ENCODE data around the gene AATF. TPM values are rescaled to one million over a fixed set of nuclear protein-coding genes. Genes with fewer than 3 reads are reported as not detected.

AATF gene
- total and polyA plus RNA-seq, 10 donors, result 28.7 to 59.0 (median 35.2) TPM

DNA sequence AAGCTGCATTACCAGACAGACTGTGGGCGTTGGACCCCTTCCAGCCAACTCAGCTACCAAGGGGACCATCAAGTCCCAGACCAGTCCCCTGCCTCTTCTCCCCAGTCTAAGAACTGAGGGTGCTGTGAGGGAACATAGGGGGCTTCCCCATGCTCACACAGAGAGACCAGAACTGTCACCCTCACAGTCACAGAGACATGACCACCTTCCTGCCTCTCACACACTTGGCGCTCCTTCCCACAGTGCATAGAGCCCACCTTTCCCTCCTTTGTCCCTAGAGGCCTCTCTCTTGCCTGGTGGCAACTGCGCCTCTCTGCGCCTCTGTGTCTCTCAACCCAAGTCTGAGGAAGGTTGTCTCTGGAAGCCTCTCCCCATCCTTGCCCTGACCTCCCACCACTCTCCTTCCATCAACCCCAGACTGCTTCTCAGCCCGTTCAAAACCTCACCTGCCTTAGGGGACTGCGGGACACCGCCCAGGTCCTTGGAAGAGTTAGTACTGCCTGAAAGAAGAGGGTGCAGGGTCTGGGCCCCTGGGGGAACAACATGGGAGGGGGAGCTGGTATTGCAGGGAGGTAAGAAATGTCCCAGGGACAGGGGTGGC, 17.6 kb upstream of the AATF start:
- H3K4me3 ChIP-seq, result peak overlapping the region in 1 of 8 donors; percentile 57
- H3K4me1 ChIP-seq, result peaks cover 38 to 72% (median 61%) of the 10 kb centered on the region in 6 donors
- 41 to 60% (median 44%) methylated on average over 6 to 7 of the region's 7 CpGs for WGBS, 5 donors
- DNase-seq, result no peak
- no peaks in the 10 kb centered on the region for H3K36me3 ChIP-seq
- no peak overlapping the region for H3K27ac ChIP-seq
- intact Hi-C loops (cut with DNase I; ENCODE audit: low total_unique reads), result no loop called here
- no peaks in the 10 kb centered on the region for H3K9me3 ChIP-seq
- peaks cover 16 to 100% (median 89%) of the 10 kb centered on the region in 7 donors for H3K27me3 ChIP-seq (replicated peaks in 1 of 7)
- TF ChIP-seq, protein P1, sequence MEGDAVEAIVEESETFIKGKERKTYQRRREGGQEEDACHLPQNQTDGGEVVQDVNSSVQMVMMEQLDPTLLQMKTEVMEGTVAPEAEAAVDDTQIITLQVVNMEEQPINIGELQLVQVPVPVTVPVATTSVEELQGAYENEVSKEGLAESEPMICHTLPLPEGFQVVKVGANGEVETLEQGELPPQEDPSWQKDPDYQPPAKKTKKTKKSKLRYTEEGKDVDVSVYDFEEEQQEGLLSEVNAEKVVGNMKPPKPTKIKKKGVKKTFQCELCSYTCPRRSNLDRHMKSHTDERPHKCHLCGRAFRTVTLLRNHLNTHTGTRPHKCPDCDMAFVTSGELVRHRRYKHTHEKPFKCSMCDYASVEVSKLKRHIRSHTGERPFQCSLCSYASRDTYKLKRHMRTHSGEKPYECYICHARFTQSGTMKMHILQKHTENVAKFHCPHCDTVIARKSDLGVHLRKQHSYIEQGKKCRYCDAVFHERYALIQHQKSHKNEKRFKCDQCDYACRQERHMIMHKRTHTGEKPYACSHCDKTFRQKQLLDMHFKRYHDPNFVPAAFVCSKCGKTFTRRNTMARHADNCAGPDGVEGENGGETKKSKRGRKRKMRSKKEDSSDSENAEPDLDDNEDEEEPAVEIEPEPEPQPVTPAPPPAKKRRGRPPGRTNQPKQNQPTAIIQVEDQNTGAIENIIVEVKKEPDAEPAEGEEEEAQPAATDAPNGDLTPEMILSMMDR (IDR thresholded peaks at IDR 0.05 in 8 of 11, conservative IDR thresholded peaks at IDR 0.05 in 3 of 11), result no peak
- TF ChIP-seq POLR2A (IDR thresholded peaks at IDR 0.05) (no peak), POLR2AphosphoS5 (IDR thresholded peaks at IDR 0.05) (no peak)

DNA sequence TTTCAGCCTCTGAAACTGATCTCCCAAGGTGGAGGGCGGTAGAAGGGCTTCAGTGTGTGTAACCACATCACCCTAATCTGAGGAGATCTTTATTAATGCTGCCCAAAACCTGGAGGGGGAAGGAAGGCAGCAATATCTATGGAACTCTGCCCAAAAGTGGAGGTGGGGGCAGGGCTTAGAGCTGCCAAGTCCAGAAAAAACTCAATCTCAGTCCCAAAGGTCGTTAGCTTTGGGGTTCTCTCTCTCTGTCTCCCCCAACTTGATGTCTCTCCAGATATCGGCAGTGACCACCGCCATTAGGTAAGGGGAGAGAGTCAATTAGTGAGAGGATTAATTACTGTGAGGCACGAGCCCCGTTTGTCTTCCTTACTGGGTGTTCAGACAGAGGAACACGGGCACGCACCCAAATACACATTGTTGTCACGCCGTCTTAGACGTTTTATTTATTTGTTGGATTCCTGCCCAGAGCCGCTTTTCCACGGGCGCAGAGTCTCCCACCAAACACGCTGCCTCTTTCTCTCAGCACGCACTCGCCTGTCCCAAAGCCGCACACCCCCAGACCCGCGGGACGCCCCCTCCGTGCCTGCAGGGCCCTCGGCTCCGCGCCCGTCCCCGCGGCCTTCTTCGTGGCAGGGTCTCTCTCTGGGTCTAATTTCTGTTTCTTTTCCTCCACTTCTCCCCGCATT, 16.9 kb upstream of the AATF start:
- intact Hi-C loops (cut with DNase I; ENCODE audit: low total_unique reads), result no loop called here
- Histone ChIP-seq H3K4me1 (peaks cover 44 to 78% (median 67%) of the 10 kb centered on the region in 6 donors), H3K9me3 (no peaks in the 10 kb centered on the region), H3K27ac (no peak overlapping the region), H3K4me3 (peak overlapping the region in 4 of 8 donors; percentile 8 to 57 (median 20)), H3K27me3 (replicated peaks in 1 of 7) (peaks cover 22 to 100% (median 95%) of the 10 kb centered on the region in 7 donors), H3K36me3 (no peaks in the 10 kb centered on the region)
- WGBS, 5 donors, result 3 to 7% (median 4%) methylated on average over 30 of the region's 30 CpGs
- DNase-seq, result no peak
- no peak for TF ChIP-seq POLR2A (IDR thresholded peaks at IDR 0.05)
- no peak for TF ChIP-seq POLR2AphosphoS5 (IDR thresholded peaks at IDR 0.05)
- TF ChIP-seq, protein P1 (IDR thresholded peaks at IDR 0.05 in 8 of 11, conservative IDR thresholded peaks at IDR 0.05 in 3 of 11), result no peak

DNA sequence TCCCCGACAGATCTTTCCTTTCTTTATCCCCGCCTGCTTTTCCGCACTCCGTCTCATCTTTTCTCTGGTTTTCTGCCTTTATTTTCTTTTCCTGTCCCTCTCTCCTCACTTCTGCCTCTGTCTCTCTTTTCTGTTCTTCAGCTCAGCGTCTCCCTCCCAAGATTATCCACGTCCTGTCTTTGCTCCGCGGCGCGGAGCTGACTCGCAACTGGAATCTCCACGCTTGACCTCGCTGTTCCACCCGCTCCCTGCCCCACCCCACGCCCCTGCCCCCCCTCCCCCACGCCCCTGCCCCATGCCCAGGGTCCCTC, 16.4 kb upstream of the AATF start:
- peaks cover 49 to 82% (median 72%) of the 10 kb centered on the region in 6 donors for H3K4me1 ChIP-seq
- TF ChIP-seq POLR2AphosphoS5 (IDR thresholded peaks at IDR 0.05) (no peak), POLR2A (IDR thresholded peaks at IDR 0.05) (no peak)
- TF ChIP-seq, protein P1 (IDR thresholded peaks at IDR 0.05 in 8 of 11, conservative IDR thresholded peaks at IDR 0.05 in 3 of 11), result no peak
- no peak overlapping the region for H3K27ac ChIP-seq
- 3 to 7% (median 4%) methylated on average over 15 to 16 of the region's 16 CpGs for WGBS, 5 donors
- intact Hi-C loops (cut with DNase I; ENCODE audit: low total_unique reads), result no loop called here
- no peak for DNase-seq
- no peaks in the 10 kb centered on the region for H3K36me3 ChIP-seq
- no peaks in the 10 kb centered on the region for H3K9me3 ChIP-seq
- peak overlapping the region in 4 of 8 donors; percentile 8 to 57 (median 20) for H3K4me3 ChIP-seq
- peaks cover 27 to 100% (median 96%) of the 10 kb centered on the region in 7 donors for H3K27me3 ChIP-seq (replicated peaks in 1 of 7)
